Activated CD4-positive, alpha-beta T cell treated with anti-CD3 and anti-CD28 coated beads, Interleukin-2, amount 10 ng/mL, durations not matched to agents 7 days and 5 days (primary cell): ENCODE results near the gene XCL1. TPM values are rescaled to one million over a fixed set of nuclear protein-coding genes. Genes with fewer than 3 reads are reported as not detected.

Experiments
- total RNA-seq, 2 experiments: library from RNA; stranded (reverse); gene quantifications; one replicate each; pipeline ENCODE4 v1.2.3, GENCODE V29; 2021

The XCL1 gene
- total RNA-seq, 2 experiments from 2014 or later = 0.15 TPM; not detected in 1

Other genes with a start within 250 kb of the XCL1 start
- not detected for gene XCL2, start 32.6 kb upstream of the XCL1 start, total RNA-seq
- gene DPT, start 152.6 kb downstream of the XCL1 start, total RNA-seq = not detected